ENCODE data around the gene ZEB2.
A peak's percentile ranks its signal among the peaks of the same experiment; 100 is the strongest.

ZEB2 gene

DNA sequence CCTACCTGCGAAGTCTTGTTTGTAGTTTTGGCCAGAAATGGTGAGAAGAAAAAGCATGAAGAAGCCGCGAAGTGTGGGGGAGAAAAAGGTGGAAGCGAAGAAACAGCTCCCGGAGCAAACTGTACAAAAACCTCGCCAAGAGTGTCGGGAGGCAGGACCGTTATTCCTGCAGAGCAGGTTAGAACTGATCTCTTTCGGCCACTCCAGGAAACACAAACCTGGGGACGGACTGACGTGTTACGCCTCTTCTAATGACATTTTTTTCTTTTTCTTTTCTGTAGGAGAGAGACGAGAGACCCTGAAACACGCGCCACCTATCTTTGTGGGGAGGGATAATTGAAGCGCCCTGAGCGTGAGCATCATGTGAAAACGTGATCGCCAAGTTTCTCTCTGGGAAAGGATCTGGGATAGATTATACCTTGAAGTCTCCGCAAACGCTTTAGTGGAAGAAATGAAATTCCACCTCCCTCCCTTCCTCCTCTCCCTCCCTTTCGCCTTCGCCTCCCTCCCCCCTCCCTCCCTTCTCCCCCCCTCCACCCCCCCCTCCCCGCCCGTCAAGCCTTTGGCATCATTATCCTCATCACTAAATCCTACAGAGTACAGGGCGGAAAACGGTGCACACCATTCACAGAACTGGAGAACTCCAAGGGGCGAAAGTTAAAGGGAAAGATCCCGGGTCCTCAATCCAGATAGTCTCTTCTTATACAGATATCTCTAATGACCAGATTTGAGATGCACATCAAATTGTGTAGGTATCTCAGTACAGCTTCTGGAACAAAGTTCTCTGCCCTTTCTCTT lies at the start of gene ZEB2:
Gene ZEB2, minus strand, starts transcription at position 186 of the 798 bp plus-strand sequence. CDS start 2,769 bp downstream, outside the sequence.
- peak; percentile 87 for DNase-seq

DNA sequence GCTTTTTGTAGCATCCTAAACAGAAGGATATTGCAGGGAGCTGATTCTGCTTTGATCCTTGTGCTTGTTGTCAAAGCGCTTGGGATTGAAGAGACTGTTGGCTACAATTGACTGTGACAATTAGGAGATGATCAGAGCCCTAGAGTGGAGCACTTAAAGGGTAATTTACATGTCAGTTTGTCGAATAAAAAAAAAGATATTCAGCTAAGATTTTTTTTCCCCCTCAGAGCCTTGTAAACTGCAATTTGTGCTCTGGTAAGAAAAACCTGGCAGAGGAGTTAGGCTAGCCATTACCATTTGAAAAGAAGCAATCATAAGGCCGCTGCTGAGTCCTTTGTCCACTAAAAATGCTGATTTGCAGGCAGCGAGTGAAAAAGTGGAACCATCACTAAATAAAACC lies 47.8 kb upstream of the ZEB2 start:
- no peak for DNase-seq

DNA sequence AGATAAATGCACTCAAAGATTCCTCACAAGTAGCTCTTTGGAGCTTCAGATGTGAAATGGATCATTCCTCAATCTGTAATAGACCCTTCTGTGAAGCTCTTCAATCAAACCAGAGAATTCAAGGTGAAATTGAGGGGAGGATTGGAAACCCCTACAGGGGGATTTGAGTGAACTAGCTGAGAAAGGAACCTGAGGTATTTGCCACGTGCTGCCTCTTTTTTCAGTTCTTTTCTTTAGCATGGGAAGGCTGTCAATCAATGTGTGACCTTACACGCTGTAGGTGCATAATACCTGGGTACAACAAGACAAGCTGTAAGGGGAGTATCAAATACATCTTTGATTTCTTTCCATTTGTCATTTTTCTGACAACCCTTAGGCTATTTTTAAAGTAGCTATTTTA lies 46.5 kb upstream of the ZEB2 start:
- no peak for DNase-seq

DNA sequence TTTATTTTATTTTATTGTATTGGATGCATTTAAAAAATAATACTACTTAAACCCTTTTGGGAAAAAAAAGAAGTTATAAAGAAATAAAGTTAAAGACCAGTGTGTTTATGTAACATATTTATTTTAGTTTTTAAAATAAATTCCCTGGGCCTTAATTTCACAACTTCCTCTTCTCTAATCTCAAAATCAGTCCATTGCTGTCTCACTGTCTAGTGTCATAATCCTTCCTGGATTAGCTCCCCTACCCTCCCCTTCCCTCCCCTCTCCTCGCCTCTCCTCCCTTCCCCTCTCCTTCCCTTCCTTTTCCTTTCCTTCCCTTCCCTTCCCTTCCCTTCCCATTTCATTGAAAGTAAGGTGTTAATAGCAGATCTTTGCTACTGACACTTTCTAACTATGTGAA lies 40.3 kb upstream of the ZEB2 start:
- no peak for DNase-seq

DNA sequence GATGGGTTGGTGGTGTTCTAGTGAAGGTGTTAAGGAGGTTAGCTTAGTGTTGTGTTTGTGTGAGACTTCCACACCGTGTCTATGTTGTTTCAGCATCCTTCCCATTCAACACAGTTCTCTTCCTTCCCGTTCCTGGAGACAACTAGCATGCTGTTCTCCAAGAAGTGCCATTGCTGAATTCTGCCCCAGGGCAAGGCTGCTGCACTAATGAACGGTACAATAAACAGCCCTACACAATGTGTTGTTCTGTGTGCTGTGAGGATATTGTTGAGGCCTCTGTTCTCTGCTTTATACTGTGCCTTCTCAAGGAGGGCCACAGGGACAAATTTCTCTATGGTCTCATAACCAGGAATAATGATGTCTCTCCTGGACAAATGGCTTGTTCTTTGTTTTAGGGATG lies 39.8 kb upstream of the ZEB2 start:
- DNase-seq: no peak

DNA sequence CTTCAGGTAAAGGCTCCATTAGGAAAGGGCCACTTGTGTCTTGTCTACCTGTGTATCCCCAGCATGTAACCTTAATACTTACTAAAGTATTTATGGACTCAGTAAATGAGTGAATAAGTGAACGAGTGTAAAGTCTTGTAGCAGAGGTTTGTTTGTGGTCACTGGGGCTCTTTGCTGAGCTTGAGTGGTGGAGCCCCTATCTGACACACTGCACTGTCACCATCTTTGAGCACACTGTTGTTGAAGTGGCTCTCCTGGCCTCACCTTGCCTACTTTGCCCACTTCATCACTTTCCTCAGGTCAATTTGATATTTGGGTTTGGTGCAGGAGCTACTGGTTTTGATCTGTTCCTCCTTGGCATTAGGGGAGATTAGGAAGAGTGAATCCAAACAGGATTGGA lies 39.3 kb upstream of the ZEB2 start:
- no peak for DNase-seq

DNA sequence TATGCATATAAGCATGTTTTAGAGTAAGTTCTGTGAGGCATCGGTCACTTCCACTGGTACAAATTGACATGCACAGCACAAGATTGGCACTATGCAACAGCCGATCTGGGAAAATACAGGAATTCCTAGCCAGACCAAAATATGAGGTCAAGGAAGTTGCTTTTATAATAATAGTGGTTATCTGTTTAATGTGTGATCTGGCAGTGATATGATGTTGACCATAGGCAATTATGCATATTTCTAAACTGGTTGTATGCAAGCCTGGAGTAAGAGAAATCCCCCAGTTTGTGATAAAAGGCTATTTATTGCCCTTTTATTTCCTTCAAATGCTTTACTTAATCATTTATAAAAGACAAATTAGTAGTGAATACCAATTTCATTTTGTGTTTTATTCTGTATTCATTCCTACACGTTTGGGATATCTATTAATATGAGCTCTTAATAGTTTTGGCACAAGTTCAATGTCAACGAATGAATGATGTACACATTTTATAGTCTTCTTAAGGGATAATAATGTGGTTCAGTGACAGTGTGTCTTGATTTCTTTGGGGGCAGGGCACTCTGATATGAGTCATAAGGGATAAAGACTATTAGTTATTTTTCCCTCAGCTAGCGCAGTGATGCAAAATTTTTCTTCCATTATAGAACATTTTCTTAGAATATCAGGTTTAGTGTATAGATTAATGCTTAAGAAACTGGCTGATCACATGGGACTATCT lies 34.7 kb upstream of the ZEB2 start:
- DNase-seq: no peak

DNA sequence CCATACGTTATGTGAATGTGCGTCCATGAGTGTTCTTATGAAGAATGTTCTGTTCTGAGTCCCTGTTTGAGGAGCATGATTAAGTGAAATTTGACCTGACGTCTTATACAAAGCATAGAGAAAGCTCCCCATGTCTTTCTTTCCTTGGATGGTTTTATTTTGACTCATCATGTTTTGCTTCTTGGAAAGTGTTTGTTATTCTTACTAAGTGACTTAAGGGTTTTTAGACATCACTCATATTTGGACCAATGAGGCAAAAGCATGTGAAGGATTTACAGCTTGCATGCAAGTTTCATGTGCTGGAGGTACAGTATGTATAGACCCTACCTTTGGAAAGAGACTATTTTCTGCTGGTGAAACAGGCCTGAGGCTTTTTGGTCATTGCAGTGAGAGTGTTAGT lies 33.5 kb upstream of the ZEB2 start:
- no peak for DNase-seq

DNA sequence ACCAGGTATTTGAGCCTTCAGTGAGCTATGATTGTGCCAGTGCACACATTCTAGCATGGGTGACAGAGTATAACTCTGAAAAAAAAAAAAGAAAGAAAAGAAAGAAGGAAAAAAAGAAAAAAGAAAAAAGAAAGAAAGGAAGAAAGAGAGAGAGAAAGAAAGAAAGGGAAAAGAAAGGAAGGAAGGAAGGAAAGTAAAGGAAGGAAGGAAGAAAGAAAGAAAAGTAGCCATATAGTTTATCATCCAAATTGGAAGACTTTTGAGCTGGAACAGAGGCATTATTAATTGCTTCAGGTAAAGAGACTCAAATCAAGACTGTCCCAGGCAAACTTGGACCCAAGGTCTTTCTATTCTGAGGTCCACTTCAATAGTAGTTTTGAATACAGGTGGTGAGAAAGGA lies 32.9 kb upstream of the ZEB2 start:
- DNase-seq: no peak

DNA sequence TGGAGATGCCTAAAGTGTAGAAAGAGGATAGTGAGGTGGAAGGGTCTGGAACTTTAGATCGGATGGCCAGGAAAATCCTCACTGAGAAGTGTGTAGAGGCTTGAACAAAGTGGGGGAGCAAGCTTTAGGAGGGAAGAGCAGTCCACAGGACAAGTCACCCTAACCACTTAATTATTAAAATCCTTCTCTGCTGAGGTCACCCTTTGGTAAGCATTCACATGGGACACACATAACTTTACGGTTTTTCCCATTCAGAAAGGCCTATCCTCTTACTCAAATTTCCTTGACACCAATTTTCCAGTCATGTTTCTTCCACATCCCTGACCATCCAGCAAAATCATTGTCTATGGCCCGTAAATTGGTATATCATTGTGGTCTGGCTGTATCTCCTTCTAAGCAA lies 31.0 kb upstream of the ZEB2 start:
- DNase-seq: no peak

DNA sequence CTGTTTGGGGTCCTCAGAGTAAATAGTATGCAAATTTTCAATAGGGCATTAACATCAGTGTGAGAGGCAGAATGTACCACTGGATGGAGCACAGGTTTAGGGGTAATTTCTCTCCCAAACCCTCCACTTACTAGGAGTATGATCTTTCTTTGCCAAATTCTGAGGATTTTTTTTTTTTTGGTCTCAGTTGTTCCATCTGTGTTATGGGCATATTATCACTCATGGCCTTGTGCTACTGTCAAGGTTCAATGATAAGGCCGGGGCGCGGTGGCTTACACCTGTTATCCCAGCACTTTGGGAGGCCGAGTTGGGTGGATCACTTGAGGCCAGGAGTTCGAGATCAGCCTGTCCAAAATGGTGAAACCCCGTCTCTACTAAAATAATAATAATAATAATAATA lies 30.2 kb upstream of the ZEB2 start:
- no peak for DNase-seq

DNA sequence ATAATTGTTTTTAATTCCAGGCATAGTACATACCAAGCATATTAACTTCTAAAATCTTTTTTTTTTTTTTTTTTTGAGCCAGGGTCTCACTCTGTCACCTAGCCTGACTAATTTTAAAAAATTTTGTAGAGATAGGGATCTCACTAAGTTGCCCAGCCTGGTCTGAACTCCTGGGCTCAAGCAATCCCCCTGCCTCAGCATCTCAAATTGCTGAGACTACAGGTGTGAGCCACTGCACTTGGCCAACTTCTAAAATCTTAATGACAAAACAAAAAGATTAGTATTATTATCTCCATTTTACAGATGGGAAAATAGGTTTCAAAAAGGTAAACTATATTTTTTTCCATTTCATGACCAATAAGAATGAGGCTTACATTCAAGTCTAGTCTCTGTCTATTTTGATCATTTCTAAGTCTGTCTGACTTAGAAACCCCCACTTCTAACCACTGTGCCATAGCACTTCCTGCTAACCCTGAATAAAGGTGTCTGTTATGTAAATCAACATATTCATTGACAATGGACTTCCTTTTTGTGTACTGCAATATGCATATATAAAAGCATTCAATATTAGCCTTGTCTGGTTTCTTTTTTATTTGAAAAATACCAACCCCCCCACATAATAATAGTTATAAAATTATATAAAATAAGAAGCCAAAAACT lies 28.7 kb upstream of the ZEB2 start:
- DNase-seq: no peak

DNA sequence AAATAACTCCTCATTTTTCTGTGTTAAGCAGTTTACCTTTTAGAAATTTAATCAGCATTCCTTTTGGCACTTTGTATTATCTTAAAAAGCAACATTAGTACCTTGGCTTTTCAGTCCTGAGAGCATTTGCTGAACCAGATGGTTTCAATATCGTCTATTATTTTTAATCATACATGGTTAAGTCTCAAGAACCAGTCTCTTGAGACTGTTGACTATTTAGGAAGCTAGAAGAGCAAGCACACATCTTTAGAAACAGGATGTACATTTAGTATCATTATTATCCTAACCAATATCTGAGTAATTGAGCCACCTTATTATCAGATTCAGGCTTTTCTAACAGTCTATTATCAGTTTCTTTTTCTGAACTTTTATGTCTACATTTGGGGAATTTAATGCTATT lies 28.2 kb upstream of the ZEB2 start:
- no peak for DNase-seq

DNA sequence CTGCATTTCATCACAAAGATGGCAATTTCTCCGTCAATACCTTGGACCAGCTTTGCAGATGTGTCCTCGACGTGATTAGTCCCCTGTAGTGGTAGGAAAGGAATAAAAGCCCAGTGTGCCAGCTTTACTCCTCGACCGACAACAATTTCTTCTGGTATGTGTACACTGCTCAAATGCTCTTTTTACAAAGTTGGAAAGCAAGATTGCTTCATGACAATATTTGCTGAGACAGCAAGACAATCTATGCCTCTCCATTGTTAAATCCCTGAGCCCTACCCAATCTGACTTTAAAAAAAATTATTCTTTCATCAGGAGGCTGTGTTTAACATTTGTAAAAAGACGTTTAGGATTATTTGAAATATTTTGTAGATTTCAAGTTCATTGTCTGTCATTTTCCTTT lies 27.6 kb upstream of the ZEB2 start:
- no peak for DNase-seq

DNA sequence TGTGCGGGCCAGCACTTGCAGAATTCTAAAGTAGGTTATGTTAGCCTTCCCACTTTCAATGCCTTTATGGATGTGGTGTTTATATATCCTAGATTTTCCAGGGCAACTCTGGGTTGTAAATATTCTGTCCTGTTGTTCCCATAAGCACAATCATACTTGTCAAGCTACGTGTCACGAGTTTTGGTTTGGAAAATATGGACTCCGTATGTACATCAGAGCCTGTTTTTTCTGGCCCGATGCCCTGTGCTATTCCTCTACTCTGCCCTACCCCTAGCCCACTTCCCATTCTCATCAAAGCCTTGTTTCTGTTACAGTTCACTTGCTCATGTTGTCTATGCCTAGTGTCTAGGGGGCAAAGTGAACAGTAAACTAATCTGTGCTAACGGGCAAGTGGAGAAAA lies 27.0 kb upstream of the ZEB2 start:
- no peak for DNase-seq

DNA sequence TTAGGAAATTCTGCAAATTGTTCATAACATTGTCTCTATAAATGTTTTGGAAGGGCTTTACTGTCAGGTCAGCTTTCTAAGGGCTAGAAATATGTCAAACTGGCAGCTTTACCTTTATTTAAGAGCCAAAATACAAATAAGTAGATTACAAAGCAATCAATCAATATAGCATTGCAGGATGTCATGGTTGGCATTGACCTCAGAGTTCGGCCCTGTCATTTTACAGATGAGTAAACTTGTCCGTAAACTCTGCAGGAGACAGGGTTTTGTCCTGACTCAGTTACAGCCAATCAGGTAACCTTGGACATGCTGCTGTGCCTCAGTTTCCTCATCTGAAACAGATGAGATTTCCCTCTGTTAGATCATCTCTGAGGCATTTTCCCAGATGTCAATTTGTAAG lies 25.9 kb upstream of the ZEB2 start:
- no peak for DNase-seq

DNA sequence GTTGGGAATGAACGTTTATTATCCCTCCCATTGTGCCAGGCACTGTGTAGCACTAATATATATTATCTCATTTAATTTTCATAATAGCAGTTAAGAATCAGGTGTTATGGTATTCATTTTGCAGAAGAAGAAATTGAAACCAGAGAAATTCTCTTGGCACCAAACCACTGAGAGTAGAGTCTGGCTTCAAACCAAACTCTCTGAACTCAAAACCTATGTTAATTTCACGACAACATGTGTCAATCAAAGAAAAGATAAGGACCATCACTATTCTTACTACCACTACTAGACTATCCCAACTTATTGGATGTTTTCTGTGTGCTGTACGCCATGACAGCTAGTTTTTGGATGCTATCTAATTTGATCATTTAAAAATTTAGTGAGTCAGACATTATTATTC lies 24.1 kb upstream of the ZEB2 start:
- no peak for DNase-seq

DNA sequence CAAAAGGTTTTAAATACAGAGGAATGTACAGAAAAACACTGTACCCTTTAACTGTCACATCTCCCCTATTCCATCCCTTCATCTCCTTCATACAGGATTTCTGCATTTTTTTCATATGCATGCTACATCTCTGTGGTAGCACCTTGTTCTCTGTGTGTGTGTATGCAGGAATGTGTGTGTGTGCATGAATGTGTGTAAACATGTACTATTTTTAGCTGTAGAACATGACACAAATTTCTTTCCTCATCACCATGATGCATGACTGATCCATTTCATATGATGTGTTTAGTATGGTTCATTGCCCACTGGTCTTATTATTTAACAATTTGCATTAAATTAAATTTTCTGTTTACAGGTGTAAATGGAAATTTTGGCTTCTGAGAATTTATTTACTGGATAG lies 21.5 kb upstream of the ZEB2 start:
- DNase-seq: no peak

DNA sequence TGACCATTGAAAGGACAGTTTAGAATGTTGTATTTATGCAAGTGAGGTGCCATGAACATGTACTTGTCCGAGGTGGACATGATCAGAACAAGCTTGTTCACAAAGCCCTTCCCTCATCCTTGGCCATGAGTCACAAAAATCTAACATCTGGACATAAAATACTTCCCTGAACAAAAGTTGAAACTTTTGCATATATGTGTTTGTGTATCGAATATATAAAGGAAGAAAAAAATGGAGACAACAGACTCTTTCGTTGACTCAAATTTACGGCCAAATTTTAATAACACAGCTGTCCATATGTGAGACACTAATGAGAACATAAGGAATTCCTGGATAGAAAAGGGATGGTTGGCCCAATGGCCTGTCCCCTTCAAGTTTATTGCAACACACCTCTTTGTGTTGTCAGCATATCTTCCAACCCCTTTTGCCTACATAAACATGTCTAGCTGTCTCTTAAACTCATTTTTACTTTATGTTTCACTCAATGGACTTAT lies 19.4 kb upstream of the ZEB2 start:
- no peak for DNase-seq

DNA sequence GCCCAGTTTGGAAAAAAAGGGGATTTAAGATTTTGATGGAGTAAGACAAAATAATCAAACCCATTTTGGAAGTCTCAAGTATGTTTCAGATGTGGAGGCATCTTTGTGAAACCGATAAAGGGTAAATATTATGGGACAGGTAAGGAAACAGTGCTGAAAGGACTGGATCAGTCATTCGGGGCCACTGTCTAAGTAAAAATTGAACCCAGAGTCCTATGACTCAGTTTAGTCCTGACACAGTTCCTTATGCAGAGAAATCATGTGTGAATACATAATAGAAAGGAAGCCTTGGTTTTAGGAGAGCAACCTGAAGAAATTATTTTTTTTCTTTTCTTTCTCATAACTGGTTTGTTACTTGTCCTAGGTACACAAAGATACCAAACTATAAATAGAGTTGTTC lies 15.4 kb upstream of the ZEB2 start:
- DNase-seq: no peak

DNA sequence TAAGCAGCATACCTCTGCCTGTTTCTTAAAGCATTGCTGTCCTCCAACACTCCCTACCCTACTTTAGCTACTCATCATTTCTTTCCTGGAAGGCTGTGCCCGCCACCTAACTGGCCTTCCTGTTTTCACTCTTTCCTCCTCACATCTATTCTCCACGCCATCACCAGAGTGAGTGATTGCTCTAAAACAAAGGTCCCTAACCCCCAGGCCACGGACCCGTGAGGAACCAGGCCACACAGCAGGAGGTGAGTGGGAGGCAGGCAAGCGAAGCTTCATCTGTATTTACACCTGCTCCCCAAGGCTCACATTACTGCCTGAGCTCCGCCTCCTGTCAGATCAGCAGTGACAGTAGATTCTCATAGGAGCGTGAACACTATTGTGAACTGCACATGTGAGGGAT lies 13.3 kb upstream of the ZEB2 start:
- no peak for DNase-seq

DNA sequence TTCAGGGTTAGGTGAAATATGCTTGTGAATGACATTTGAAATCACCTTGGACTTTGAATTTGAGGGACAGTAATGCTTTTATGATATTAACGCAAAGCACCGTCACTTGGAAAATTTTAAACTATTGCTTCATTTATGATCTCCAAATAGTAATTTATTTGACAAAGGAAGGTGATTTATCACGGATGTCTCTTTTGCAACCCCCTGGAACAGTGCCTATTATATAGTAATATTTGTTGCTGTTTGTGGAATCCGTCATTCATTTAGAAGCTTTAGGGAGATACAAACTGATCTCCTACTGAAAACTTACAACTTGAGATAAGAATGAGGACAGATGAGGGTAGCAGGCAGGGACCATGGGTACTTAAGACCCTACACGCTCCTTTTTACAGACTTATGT lies 10.7 kb upstream of the ZEB2 start:
- DNase-seq: no peak

DNA sequence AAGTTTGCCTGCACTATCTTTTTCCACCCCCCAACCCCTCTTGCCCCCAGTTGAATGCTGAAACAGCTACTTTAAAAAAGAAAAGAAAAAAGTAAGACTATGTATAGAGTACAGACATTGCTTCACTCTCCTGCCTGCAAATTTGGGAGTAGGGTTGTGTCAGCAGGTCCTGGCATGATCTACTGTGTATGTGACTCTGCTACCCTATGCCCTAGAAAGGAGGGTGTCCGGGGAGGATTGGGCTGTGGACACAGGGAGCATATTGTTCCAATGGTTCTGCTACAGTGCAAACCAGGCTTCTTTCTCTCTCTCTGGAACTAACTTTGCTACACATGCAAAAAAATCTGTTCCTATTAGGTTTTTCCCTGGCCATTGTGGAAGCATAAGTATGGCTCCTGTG lies 9.9 kb upstream of the ZEB2 start:
- no peak for DNase-seq

DNA sequence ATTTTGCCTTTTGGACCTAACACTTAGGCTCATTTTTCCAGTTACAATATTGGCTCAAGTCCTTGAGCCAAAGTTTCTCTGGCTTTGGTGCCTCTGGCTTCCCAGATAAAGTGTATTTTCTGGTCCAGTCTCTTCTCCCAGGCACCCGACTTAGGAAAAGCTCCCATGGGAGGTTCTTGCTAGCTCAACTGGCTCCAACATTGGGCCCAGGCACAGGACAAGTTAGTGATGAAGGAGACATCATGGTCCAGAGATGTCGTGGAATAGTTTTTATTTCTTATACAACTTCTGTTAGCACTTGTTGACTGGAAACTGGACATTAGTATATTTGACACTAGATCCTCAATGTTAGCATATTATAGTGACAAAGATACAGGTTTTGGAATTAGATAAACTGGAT lies 8.2 kb upstream of the ZEB2 start:
- no peak for DNase-seq

All from NCI-H1694 treated with DMSO at 0.1 percent for 48 hours (cell line).